B cell (primary cell): Measurements from ENCODE around the gene CDC42BPG.

Experiments
- CTCF ChIP-seq: fragments of 200-600 bp; IDR thresholded peaks from one replicate; pipeline ENCODE4 v1.8.0; 2022; ENCODE audit warnings: antibody characterized with exemption, mild to moderate bottlenecking
- EZH2 ChIP-seq: IDR thresholded peaks from 2 replicates; pipeline ENCODE4 v1.6.1; 2012; ENCODE audit warnings: borderline replicate concordance, low read depth, mild to moderate bottlenecking, moderate library complexity, low read length; ENCODE audit not compliant: insufficient read depth, poor library complexity, severe bottlenecking

- TF ChIP-seq CTCF: no peak
- no peak for TF ChIP-seq EZH2
Measured at GRCh38 chr11:64857485-64857884, 13.0 kb upstream of the CDC42BPG start.
